Lower lobe of right lung (tissue), 2 donors: Measurements from ENCODE around the gene PTPN4. TPM values are rescaled to one million over a fixed set of nuclear protein-coding genes. Genes with fewer than 3 reads are reported as not detected.
A peak's percentile ranks its signal among the peaks of the same experiment; 100 is the strongest.

Experiments
- ATAC-seq, 2 donors: fragments of 200-7000 bp; cut with Tn5 transposase; one replicate each; pipeline ENCODE4 v1.9.1; 2020 to 2022; ENCODE audit warnings: mild to moderate bottlenecking in 2 of 2, moderate library complexity in 2 of 2
- DNase-seq: peaks from one replicate; pipeline ENCODE4 v3.0.0-alpha.2; 2020
- H3K27ac ChIP-seq: fragments of 200-600 bp; one replicate; pipeline ENCODE4 v1.8.0; 2022
- H3K27me3 ChIP-seq: fragments of 200-600 bp; one replicate; pipeline ENCODE4 v1.8.0; 2022; ENCODE audit warnings: low read depth
- H3K36me3 ChIP-seq: fragments of 200-600 bp; one replicate; pipeline ENCODE4 v1.8.0; 2022; ENCODE audit warnings: mild to moderate bottlenecking
- H3K4me1 ChIP-seq: fragments of 200-600 bp; one replicate; pipeline ENCODE4 v1.8.0; 2022
- H3K4me3 ChIP-seq: fragments of 200-600 bp; one replicate; pipeline ENCODE4 v1.8.0; 2022; ENCODE audit warnings: mild to moderate bottlenecking
- H3K9me3 ChIP-seq: fragments of 200-600 bp; one replicate; pipeline ENCODE4 v1.8.0; 2022
- intact Hi-C: fragments of 100-400 bp; cut with DNase I; formaldehyde crosslinking; loops from one replicate; pipeline ENCODE4 v1.11.0; 2022
- total RNA-seq: library from RNA; stranded (reverse); fragmentation: NEBNext Ultra II Directional; extraction: Animal tissue kit (Norgen Biotek cat#: 25700); gene quantifications from one replicate; pipeline ENCODE4 v1.2.1, GENCODE V29; 2021
- TF ChIP-seq, protein P1 (sequence below): fragments of 200-600 bp; IDR thresholded peaks from one replicate; pipeline ENCODE4 v1.8.0; 2022; ENCODE audit warnings: antibody characterized with exemption, mild to moderate bottlenecking
- donor health status: DM: no; HTN: yes; CAD: no; lungs with severe emphysema.

PTPN4 gene
- total RNA-seq, 1 donor from 2014 or later, result 44.5 TPM

DNA sequence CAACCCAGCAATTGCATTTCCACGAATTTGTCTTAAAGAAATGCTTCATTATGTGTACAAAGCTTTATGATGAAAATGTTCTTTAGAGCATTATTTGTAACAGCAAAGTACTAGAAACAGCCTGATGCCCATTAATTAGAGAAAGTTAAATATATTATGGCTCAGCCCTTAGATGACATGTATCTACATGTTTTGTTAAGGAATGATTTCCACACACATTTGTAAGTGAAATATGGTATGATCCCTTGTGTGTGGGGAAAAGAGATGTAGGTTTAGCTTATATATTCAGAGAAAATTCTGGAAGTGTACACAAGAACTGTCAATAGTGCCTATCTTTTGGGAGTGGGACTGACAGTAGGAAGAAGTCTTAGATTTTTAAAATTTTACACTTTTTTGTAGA is 3.8 kb upstream of the PTPN4 start:
- no peaks in the 10 kb centered on the region for H3K27me3 ChIP-seq
- DNase-seq, result no peak
- no peak overlapping the region for H3K27ac ChIP-seq
- peaks cover 2% of the 10 kb centered on the region for H3K4me1 ChIP-seq
- intact Hi-C loops, result loop anchor here (10.0 kb wide), 1 partner anchor 69 kb away; no protein-coding TSS in a partner anchor
- H3K36me3 ChIP-seq, result no peaks in the 10 kb centered on the region
- TF ChIP-seq, protein P1, sequence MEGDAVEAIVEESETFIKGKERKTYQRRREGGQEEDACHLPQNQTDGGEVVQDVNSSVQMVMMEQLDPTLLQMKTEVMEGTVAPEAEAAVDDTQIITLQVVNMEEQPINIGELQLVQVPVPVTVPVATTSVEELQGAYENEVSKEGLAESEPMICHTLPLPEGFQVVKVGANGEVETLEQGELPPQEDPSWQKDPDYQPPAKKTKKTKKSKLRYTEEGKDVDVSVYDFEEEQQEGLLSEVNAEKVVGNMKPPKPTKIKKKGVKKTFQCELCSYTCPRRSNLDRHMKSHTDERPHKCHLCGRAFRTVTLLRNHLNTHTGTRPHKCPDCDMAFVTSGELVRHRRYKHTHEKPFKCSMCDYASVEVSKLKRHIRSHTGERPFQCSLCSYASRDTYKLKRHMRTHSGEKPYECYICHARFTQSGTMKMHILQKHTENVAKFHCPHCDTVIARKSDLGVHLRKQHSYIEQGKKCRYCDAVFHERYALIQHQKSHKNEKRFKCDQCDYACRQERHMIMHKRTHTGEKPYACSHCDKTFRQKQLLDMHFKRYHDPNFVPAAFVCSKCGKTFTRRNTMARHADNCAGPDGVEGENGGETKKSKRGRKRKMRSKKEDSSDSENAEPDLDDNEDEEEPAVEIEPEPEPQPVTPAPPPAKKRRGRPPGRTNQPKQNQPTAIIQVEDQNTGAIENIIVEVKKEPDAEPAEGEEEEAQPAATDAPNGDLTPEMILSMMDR, result no peak
- H3K9me3 ChIP-seq, result no peaks in the 10 kb centered on the region
- no peak for ATAC-seq
- H3K4me3 ChIP-seq, result no peak overlapping the region

- ATAC-seq (no peak), DNase-seq (no peak)
- Histone ChIP-seq H3K4me1 (peaks cover 11% of the 10 kb centered on the region), H3K4me3 (no peak overlapping the region), H3K9me3 (no peaks in the 10 kb centered on the region), H3K36me3 (no peaks in the 10 kb centered on the region), H3K27me3 (no peaks in the 10 kb centered on the region), H3K27ac (no peak overlapping the region)
- TF ChIP-seq, protein P1, result no peak
- intact Hi-C loops, result loop anchor here (10.0 kb wide), 1 partner anchor 68 kb away; no protein-coding TSS in a partner anchor
Observed at GRCh38 chr2:119756837-119757236, 2.9 kb upstream of the PTPN4 start.

- no peaks in the 10 kb centered on the region for H3K9me3 ChIP-seq
- TF ChIP-seq, protein P1, result no peak
- H3K4me1 ChIP-seq, result peaks cover 25% of the 10 kb centered on the region
- ATAC-seq (no peak), DNase-seq (no peak)
- H3K4me3 ChIP-seq, result peak overlapping the region; percentile 84
- H3K27ac ChIP-seq, result peak overlapping the region; percentile 90
- intact Hi-C loops, result loop anchor here (10.0 kb wide), 1 partner anchor 66 kb away; no protein-coding TSS in a partner anchor
- H3K27me3 ChIP-seq, result no peaks in the 10 kb centered on the region
- no peaks in the 10 kb centered on the region for H3K36me3 ChIP-seq
Observed at GRCh38 chr2:119758881-119759450, 756 bp upstream of the PTPN4 start.

- Histone ChIP-seq H3K27me3 (no peaks in the 10 kb centered on the region), H3K27ac (peak overlapping the region; percentile 90), H3K36me3 (no peaks in the 10 kb centered on the region), H3K4me1 (peaks cover 25% of the 10 kb centered on the region), H3K4me3 (peak overlapping the region; percentile 84), H3K9me3 (no peaks in the 10 kb centered on the region)
- intact Hi-C loops, result no loop called here
- peak; percentile 26 to 50 for ATAC-seq
- TF ChIP-seq, protein P1, result no peak
- DNase-seq, result peak; percentile 77
Observed at GRCh38 chr2:119760237-119760955, 674 bp downstream of the PTPN4 start.

GRCh38 chr2:119760956-119761275 is 1.2 kb downstream of the PTPN4 start:
- ATAC-seq, result no peak
- peaks cover 25% of the 10 kb centered on the region for H3K4me1 ChIP-seq
- TF ChIP-seq, protein P1, result no peak

More at GRCh38 chr2:119760956-119761275, 1.2 kb downstream of the PTPN4 start:
- H3K36me3 ChIP-seq, result no peaks in the 10 kb centered on the region
- no peaks in the 10 kb centered on the region for H3K9me3 ChIP-seq
- DNase-seq, result no peak
- H3K27ac ChIP-seq, result peak overlapping the region; percentile 90
- H3K27me3 ChIP-seq, result no peaks in the 10 kb centered on the region
- intact Hi-C loops, result no loop called here
- peak overlapping the region; percentile 84 for H3K4me3 ChIP-seq
